ENCODE results near the gene SGCG. TPM values are rescaled to one million over a fixed set of nuclear protein-coding genes. Genes with fewer than 3 reads are reported as not detected.
A peak's percentile ranks its signal among the peaks of the same experiment; 100 is the strongest.

SGCG gene
- total and polyA plus RNA-seq, 5 donors from 2014 or later: not detected

DNA sequence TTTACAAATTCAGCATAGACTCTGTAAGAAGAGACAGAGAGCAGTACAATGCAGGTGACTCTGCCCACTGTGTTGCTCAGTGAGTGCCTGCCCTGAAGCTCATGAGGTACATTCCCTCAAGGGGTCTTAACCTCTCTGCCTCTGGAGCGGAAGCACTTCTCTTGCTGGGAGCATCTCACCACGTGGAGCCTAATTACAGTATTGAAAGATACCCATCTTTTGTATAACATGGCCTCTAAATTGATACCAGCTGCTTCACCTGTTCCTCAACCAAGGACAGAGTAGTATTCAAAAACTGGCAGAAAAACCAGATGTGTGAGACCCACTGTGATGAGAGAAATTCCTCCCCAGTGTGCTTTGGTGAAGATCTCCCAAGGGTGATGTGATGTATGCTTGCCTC is 175.6 kb downstream of the SGCG start:
- no peak overlapping the region for H3K4me3 ChIP-seq (ENCODE audit: low read depth, low read length)
- H3K4me1 ChIP-seq (ENCODE audit: control insufficient read depth, insufficient read depth, low read length, poor library complexity, severe bottlenecking): no peaks in the 10 kb centered on the region
- no peak overlapping the region for H3K4me3 Mint-ChIP-seq
- H3K27me3 ChIP-seq (ENCODE audit: control insufficient read depth, insufficient read depth, low read length): no peaks in the 10 kb centered on the region
- H3K9me3 ChIP-seq (ENCODE audit: control insufficient read depth in 2 of 2, low read length in 2 of 2): no peaks in the 10 kb centered on the region
- peaks cover 6 to 18% (median 11%) of the 10 kb centered on the region in 4 donors for H3K4me1 Mint-ChIP-seq
- H3K27me3 Mint-ChIP-seq: no peaks in the 10 kb centered on the region
- H3K27ac Mint-ChIP-seq: no peak overlapping the region
- DNase-seq (no peak), ATAC-seq (ENCODE audit: low read depth in 2 of 2) (no peak)
- H3K36me3 Mint-ChIP-seq: peaks cover 65% of the 10 kb centered on the region
- H3K9me3 Mint-ChIP-seq: no peaks in the 10 kb centered on the region
- H3K27ac ChIP-seq (ENCODE audit: insufficient read depth, low read length, poor library complexity, severe bottlenecking): no peak overlapping the region
- H3K36me3 ChIP-seq (ENCODE audit: control insufficient read depth, insufficient read depth, low read length): peaks cover 82% of the 10 kb centered on the region

DNA sequence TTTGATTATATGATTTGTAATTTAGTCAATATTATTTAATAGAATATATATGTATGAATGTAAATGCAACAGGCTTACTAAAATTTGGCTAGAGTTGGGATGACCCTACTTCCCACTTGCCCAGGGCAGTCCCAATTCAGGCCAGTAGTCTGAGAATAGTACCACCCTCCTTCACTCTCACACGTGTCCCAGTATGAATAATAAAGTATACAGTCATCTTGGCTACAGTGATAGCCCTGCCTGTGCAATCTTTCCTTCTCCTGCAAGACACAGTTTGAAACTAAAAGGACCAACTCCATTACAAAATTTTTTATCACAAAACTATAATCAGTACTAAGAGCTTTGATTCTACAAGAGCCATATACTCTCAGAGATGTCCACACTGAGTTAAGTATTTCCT is 176.6 kb downstream of the SGCG start:
- no peaks in the 10 kb centered on the region for H3K4me1 ChIP-seq (ENCODE audit: control insufficient read depth, insufficient read depth, low read length, poor library complexity, severe bottlenecking)
- no peaks in the 10 kb centered on the region for H3K9me3 ChIP-seq (ENCODE audit: control insufficient read depth in 2 of 2, low read length in 2 of 2)
- H3K4me3 Mint-ChIP-seq: no peak overlapping the region
- H3K36me3 Mint-ChIP-seq: peaks cover 66% of the 10 kb centered on the region
- no peak overlapping the region for H3K4me3 ChIP-seq (ENCODE audit: low read depth, low read length)
- no peaks in the 10 kb centered on the region for H3K27me3 Mint-ChIP-seq
- ATAC-seq (ENCODE audit: low read depth in 2 of 2) (no peak), DNase-seq (no peak)
- H3K4me1 Mint-ChIP-seq: peaks cover 1 to 15% (median 11%) of the 10 kb centered on the region in 4 donors
- H3K27ac Mint-ChIP-seq: no peak overlapping the region
- H3K27ac ChIP-seq (ENCODE audit: insufficient read depth, low read length, poor library complexity, severe bottlenecking): no peak overlapping the region
- H3K27me3 ChIP-seq (ENCODE audit: control insufficient read depth, insufficient read depth, low read length): no peaks in the 10 kb centered on the region
- peaks cover 82% of the 10 kb centered on the region for H3K36me3 ChIP-seq (ENCODE audit: control insufficient read depth, insufficient read depth, low read length)
- no peaks in the 10 kb centered on the region for H3K9me3 Mint-ChIP-seq

DNA sequence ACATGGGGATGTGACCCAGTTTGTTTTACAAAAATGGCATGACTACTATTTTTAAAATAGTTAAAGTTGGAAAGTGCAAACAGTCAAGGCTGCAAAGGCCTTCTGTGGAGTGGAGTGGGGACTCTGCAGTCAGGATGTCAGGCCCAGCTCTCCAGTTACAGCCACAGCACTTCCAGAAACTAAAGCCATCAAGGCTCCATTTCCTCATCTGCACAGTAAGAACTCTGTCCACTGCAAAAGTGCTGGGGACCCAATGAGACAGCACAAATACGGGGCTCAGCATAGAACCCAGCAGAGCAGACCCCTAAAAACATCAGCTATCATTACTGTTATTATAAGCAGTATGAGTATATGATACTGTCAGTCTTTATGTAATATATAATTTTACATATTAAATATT is 179.1 kb downstream of the SGCG start:
- ATAC-seq (ENCODE audit: low read depth in 2 of 2) (no peak), DNase-seq (no peak)
- H3K27ac ChIP-seq (ENCODE audit: insufficient read depth, low read length, poor library complexity, severe bottlenecking): no peak overlapping the region
- Mint-ChIP-seq H3K9me3 (no peaks in the 10 kb centered on the region), H3K36me3 (peaks cover 54% of the 10 kb centered on the region), H3K27me3 (no peaks in the 10 kb centered on the region), H3K4me3 (no peak overlapping the region), H3K27ac (no peak overlapping the region), H3K4me1 (peaks cover 0 to 18% (median 4%) of the 10 kb centered on the region in 4 donors)
- H3K27me3 ChIP-seq (ENCODE audit: control insufficient read depth, insufficient read depth, low read length): no peaks in the 10 kb centered on the region
- H3K9me3 ChIP-seq (ENCODE audit: control insufficient read depth in 2 of 2, low read length in 2 of 2): no peaks in the 10 kb centered on the region
- peaks cover 80% of the 10 kb centered on the region for H3K36me3 ChIP-seq (ENCODE audit: control insufficient read depth, insufficient read depth, low read length)
- H3K4me3 ChIP-seq (ENCODE audit: low read depth, low read length): no peak overlapping the region
- H3K4me1 ChIP-seq (ENCODE audit: control insufficient read depth, insufficient read depth, low read length, poor library complexity, severe bottlenecking): no peaks in the 10 kb centered on the region

DNA sequence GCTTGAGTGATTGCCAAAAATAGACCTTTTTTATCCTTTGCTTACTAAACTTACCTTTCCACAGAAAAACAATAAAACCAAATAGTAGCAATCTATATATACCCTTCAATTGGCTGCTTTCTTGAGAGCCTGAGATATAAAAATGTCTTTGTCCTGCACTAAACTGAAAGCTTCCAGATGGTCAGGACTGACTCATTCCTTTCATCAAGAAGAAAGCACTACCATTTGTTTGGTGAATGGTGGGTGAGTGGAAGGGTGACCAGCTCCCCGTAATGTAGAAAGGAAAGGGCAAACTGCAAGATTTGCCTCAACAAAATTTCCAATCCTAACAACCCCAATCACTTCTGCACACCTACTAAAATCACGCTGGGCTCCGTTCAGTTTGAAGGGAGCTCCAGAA is 184.9 kb downstream of the SGCG start:
- no peak overlapping the region for H3K4me3 ChIP-seq (ENCODE audit: low read depth, low read length)
- H3K27me3 ChIP-seq (ENCODE audit: control insufficient read depth, insufficient read depth, low read length): no peaks in the 10 kb centered on the region
- no peaks in the 10 kb centered on the region for H3K9me3 Mint-ChIP-seq
- H3K27ac ChIP-seq (ENCODE audit: insufficient read depth, low read length, poor library complexity, severe bottlenecking): no peak overlapping the region
- H3K4me1 Mint-ChIP-seq: peaks cover 0 to 15% (median 6%) of the 10 kb centered on the region in 4 donors
- peak overlapping the region in 1 of 3 donors; percentile 28 for H3K27ac Mint-ChIP-seq
- H3K27me3 Mint-ChIP-seq: no peaks in the 10 kb centered on the region
- H3K4me1 ChIP-seq (ENCODE audit: control insufficient read depth, insufficient read depth, low read length, poor library complexity, severe bottlenecking): no peaks in the 10 kb centered on the region
- H3K4me3 Mint-ChIP-seq: no peak overlapping the region
- ATAC-seq (ENCODE audit: low read depth in 2 of 2): no peak
- peaks cover 82% of the 10 kb centered on the region for H3K36me3 ChIP-seq (ENCODE audit: control insufficient read depth, insufficient read depth, low read length)
- peaks cover 62% of the 10 kb centered on the region for H3K36me3 Mint-ChIP-seq
- H3K9me3 ChIP-seq (ENCODE audit: control insufficient read depth in 2 of 2, low read length in 2 of 2): no peaks in the 10 kb centered on the region
- DNase-seq: no peak

DNA sequence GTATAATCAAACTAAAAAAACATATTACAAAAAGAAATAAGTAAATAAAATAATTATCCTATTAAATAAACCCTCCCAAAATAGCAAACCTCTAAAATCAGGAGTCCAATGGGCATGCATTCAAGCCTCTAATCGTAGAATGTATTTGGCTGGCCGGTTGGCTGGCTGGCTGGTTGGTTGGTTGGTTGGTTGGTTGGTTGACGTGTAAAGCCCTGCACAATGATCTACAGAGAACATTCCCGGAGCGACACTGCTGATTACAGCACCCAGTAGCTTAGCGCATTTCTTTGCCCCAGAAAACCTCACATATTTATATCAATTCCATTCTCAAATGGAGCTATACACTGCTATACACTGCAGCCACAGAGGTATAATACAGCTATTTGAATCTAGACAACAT is 187.1 kb downstream of the SGCG start:
- no peak overlapping the region for H3K4me3 ChIP-seq (ENCODE audit: low read depth, low read length)
- peaks cover 4 to 22% (median 18%) of the 10 kb centered on the region in 4 donors for H3K4me1 Mint-ChIP-seq
- no peak for ATAC-seq (ENCODE audit: low read depth in 2 of 2)
- H3K27ac ChIP-seq (ENCODE audit: insufficient read depth, low read length, poor library complexity, severe bottlenecking): no peak overlapping the region
- H3K36me3 ChIP-seq (ENCODE audit: control insufficient read depth, insufficient read depth, low read length): peaks cover 72% of the 10 kb centered on the region
- peaks cover 54% of the 10 kb centered on the region for H3K36me3 Mint-ChIP-seq
- no peaks in the 10 kb centered on the region for H3K27me3 Mint-ChIP-seq
- H3K4me3 Mint-ChIP-seq: peak overlapping the region in 1 of 4 donors; percentile 20
- peaks cover 11% of the 10 kb centered on the region for H3K4me1 ChIP-seq (ENCODE audit: control insufficient read depth, insufficient read depth, low read length, poor library complexity, severe bottlenecking)
- H3K27me3 ChIP-seq (ENCODE audit: control insufficient read depth, insufficient read depth, low read length): no peaks in the 10 kb centered on the region
- no peaks in the 10 kb centered on the region for H3K9me3 ChIP-seq (ENCODE audit: control insufficient read depth in 2 of 2, low read length in 2 of 2)
- no peaks in the 10 kb centered on the region for H3K9me3 Mint-ChIP-seq
- DNase-seq: no peak
- H3K27ac Mint-ChIP-seq: no peak overlapping the region

DNA sequence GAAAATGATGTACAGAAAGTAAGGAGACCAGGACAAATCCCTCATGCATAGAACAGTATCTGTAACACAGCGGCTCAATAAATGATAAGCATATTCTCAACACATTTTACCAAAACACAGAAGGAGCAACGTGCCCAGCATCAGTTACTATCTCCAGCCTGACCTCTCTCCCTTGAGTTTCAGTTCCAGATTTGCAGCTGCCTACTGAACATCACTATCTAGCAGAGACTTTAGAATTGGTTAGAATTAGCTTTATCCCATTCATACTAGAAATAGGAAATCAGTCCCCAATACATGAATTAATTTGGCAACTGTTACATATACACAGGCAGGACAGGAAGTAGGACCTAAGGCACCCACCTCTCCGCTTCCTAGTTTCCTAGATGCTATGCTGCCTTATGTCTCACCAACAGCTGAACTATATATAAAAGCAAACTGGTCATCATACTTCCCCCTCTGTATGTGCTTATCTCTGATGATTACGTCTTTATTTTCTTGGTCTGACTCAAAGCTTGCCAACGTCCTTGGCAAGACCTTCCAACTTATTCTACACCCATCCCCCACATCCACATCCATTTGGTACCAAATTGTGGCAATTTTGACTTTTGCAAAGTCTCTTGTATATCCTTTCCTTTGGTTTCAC is 191.6 kb downstream of the SGCG start:
- no peaks in the 10 kb centered on the region for H3K9me3 ChIP-seq (ENCODE audit: control insufficient read depth in 2 of 2, low read length in 2 of 2)
- DNase-seq: no peak
- H3K4me1 Mint-ChIP-seq: peaks cover 20 to 46% (median 28%) of the 10 kb centered on the region in 4 donors
- H3K9me3 Mint-ChIP-seq: no peaks in the 10 kb centered on the region
- H3K4me3 ChIP-seq (ENCODE audit: low read depth, low read length): peak overlapping the region; percentile 27
- ATAC-seq (ENCODE audit: low read depth in 2 of 2): no peak
- no peaks in the 10 kb centered on the region for H3K27me3 Mint-ChIP-seq
- peaks cover 32% of the 10 kb centered on the region for H3K4me1 ChIP-seq (ENCODE audit: control insufficient read depth, insufficient read depth, low read length, poor library complexity, severe bottlenecking)
- H3K27ac Mint-ChIP-seq: peak overlapping the region in 2 of 3 donors; percentile 15 to 78
- H3K27ac ChIP-seq (ENCODE audit: insufficient read depth, low read length, poor library complexity, severe bottlenecking): no peak overlapping the region
- H3K36me3 ChIP-seq (ENCODE audit: control insufficient read depth, insufficient read depth, low read length): peaks cover 35% of the 10 kb centered on the region
- H3K36me3 Mint-ChIP-seq: peaks cover 25% of the 10 kb centered on the region
- H3K4me3 Mint-ChIP-seq: peak overlapping the region; percentile 3 to 63 (median 54)
- no peaks in the 10 kb centered on the region for H3K27me3 ChIP-seq (ENCODE audit: control insufficient read depth, insufficient read depth, low read length)

Data from CD4-positive, CD25-positive, alpha-beta regulatory T cell (primary cell).